ENCODE results near the gene RALGPS1.

RALGPS1 gene

GRCh38 chr9:126938327-126938726, 23.7 kb downstream of the RALGPS1 start:
- ChIA-PET POLR2A (no interaction called here), CTCF (interaction anchor here (0.7 to 8.5 kb wide), 3 partner anchors 15 to 259 kb away, joined by 3 to 161 read pairs (median 4); no protein-coding TSS in a partner anchor)
- Histone ChIP-seq H3K36me3 (ENCODE audit: control insufficient read depth in 4 of 4, insufficient read depth in 4 of 4, low read length in 3 of 4) (no peaks in the 10 kb centered on the region), H3K9me3 (ENCODE audit: control extremely low read depth in 1 of 5, control insufficient read depth in 4 of 5, insufficient read depth in 2 of 5, low read depth in 1 of 5, low read length in 4 of 5) (peaks cover 0 to 4% (median 0%) of the 10 kb centered on the region in 5 experiments), H3K4me1 (ENCODE audit: control extremely low read depth in 1 of 4, control insufficient read depth in 4 of 4, insufficient read depth in 4 of 4, low read length in 3 of 4) (no peaks in the 10 kb centered on the region), H3K27me3 (replicated peaks in 2 of 5; ENCODE audit: control insufficient read depth in 4 of 5, insufficient read depth in 5 of 5, low read length in 4 of 5) (peaks cover 0 to 14% (median 0%) of the 10 kb centered on the region in 5 experiments), H3K4me3 (ENCODE audit: control insufficient read depth in 1 of 7, extremely low read depth in 1 of 7, insufficient read depth in 4 of 7, low read depth in 2 of 7, low read length in 6 of 7) (no peak overlapping the region), H3K27ac (ENCODE audit: insufficient read depth in 1 of 2, low read depth in 1 of 2, low read length in 2 of 2, poor library complexity in 1 of 2, severe bottlenecking in 2 of 2) (no peak overlapping the region)
- DNase-seq = no peak
- 92% methylated on average over 2 of the region's 4 CpGs for WGBS (ENCODE audit: insufficient coverage)

GRCh38 chr9:126939821-126940221, 25.2 kb downstream of the RALGPS1 start:
- Histone ChIP-seq H3K9me3 (ENCODE audit: control extremely low read depth in 1 of 5, control insufficient read depth in 4 of 5, insufficient read depth in 2 of 5, low read depth in 1 of 5, low read length in 4 of 5) (peaks cover 0 to 4% (median 0%) of the 10 kb centered on the region in 5 experiments), H3K27ac (ENCODE audit: insufficient read depth in 1 of 2, low read depth in 1 of 2, low read length in 2 of 2, poor library complexity in 1 of 2, severe bottlenecking in 2 of 2) (no peak overlapping the region), H3K4me1 (ENCODE audit: control extremely low read depth in 1 of 4, control insufficient read depth in 4 of 4, insufficient read depth in 4 of 4, low read length in 3 of 4) (no peaks in the 10 kb centered on the region), H3K4me3 (ENCODE audit: control insufficient read depth in 1 of 7, extremely low read depth in 1 of 7, insufficient read depth in 4 of 7, low read depth in 2 of 7, low read length in 6 of 7) (no peak overlapping the region), H3K27me3 (replicated peaks in 2 of 5; ENCODE audit: control insufficient read depth in 4 of 5, insufficient read depth in 5 of 5, low read length in 4 of 5) (peaks cover 0 to 13% (median 0%) of the 10 kb centered on the region in 5 experiments), H3K36me3 (ENCODE audit: control insufficient read depth in 4 of 4, insufficient read depth in 4 of 4, low read length in 3 of 4) (no peaks in the 10 kb centered on the region)
- ChIA-PET CTCF (interaction anchor here (0.6 to 8.5 kb wide), 8 partner anchors 16 to 258 kb away, joined by 3 to 161 read pairs (median 4); no protein-coding TSS in a partner anchor), POLR2A (no interaction called here)
- WGBS (ENCODE audit: insufficient coverage) = 76% methylated on average over 5 of the region's 6 CpGs
- DNase-seq = no peak

GRCh38 chr9:126942399-126942798, 27.8 kb downstream of the RALGPS1 start:
- Histone ChIP-seq H3K4me3 (ENCODE audit: control insufficient read depth in 1 of 7, extremely low read depth in 1 of 7, insufficient read depth in 4 of 7, low read depth in 2 of 7, low read length in 6 of 7) (no peak overlapping the region), H3K4me1 (ENCODE audit: control extremely low read depth in 1 of 4, control insufficient read depth in 4 of 4, insufficient read depth in 4 of 4, low read length in 3 of 4) (peaks cover 0 to 7% (median 2%) of the 10 kb centered on the region in 4 experiments), H3K27ac (ENCODE audit: insufficient read depth in 1 of 2, low read depth in 1 of 2, low read length in 2 of 2, poor library complexity in 1 of 2, severe bottlenecking in 2 of 2) (no peak overlapping the region), H3K36me3 (ENCODE audit: control insufficient read depth in 4 of 4, insufficient read depth in 4 of 4, low read length in 3 of 4) (no peaks in the 10 kb centered on the region), H3K27me3 (replicated peaks in 2 of 5; ENCODE audit: control insufficient read depth in 4 of 5, insufficient read depth in 5 of 5, low read length in 4 of 5) (peaks cover 0 to 13% (median 0%) of the 10 kb centered on the region in 5 experiments), H3K9me3 (ENCODE audit: control extremely low read depth in 1 of 5, control insufficient read depth in 4 of 5, insufficient read depth in 2 of 5, low read depth in 1 of 5, low read length in 4 of 5) (peaks cover 0 to 1% (median 0%) of the 10 kb centered on the region in 5 experiments)
- ChIA-PET CTCF (interaction anchor here (1.3 to 8.5 kb wide), 4 partner anchors 9 to 255 kb away, joined by 3 to 161 read pairs (median 7); no protein-coding TSS in a partner anchor), POLR2A (no interaction called here)
- DNase-seq = no peak

GRCh38 chr9:126945682-126946081, 31.1 kb downstream of the RALGPS1 start:
- peaks cover 0 to 7% (median 2%) of the 10 kb centered on the region in 4 experiments for H3K4me1 ChIP-seq (ENCODE audit: control extremely low read depth in 1 of 4, control insufficient read depth in 4 of 4, insufficient read depth in 4 of 4, low read length in 3 of 4)
- ChIA-PET CTCF (interaction anchor here (0.6 kb wide), 1 partner anchor 253 kb away, joined by 3 read pairs; no protein-coding TSS in a partner anchor), POLR2A (no interaction called here)
- no peaks in the 10 kb centered on the region for H3K9me3 ChIP-seq (ENCODE audit: control extremely low read depth in 1 of 5, control insufficient read depth in 4 of 5, insufficient read depth in 2 of 5, low read depth in 1 of 5, low read length in 4 of 5)
- H3K36me3 ChIP-seq (ENCODE audit: control insufficient read depth in 4 of 4, insufficient read depth in 4 of 4, low read length in 3 of 4) = no peaks in the 10 kb centered on the region
- DNase-seq = peak; percentile 18 to 44 (median 26)
- 65% methylated on average over 6 of the region's 7 CpGs for WGBS (ENCODE audit: insufficient coverage)
- no peak overlapping the region for H3K4me3 ChIP-seq (ENCODE audit: control insufficient read depth in 1 of 7, extremely low read depth in 1 of 7, insufficient read depth in 4 of 7, low read depth in 2 of 7, low read length in 6 of 7)
- peaks cover 0 to 9% (median 0%) of the 10 kb centered on the region in 5 experiments for H3K27me3 ChIP-seq (replicated peaks in 2 of 5; ENCODE audit: control insufficient read depth in 4 of 5, insufficient read depth in 5 of 5, low read length in 4 of 5)
- H3K27ac ChIP-seq (ENCODE audit: insufficient read depth in 1 of 2, low read depth in 1 of 2, low read length in 2 of 2, poor library complexity in 1 of 2, severe bottlenecking in 2 of 2) = no peak overlapping the region

- no peaks in the 10 kb centered on the region for H3K9me3 ChIP-seq (ENCODE audit: control extremely low read depth in 1 of 5, control insufficient read depth in 4 of 5, insufficient read depth in 2 of 5, low read depth in 1 of 5, low read length in 4 of 5)
- H3K27ac ChIP-seq (ENCODE audit: insufficient read depth in 1 of 2, low read depth in 1 of 2, low read length in 2 of 2, poor library complexity in 1 of 2, severe bottlenecking in 2 of 2) = no peak overlapping the region
- CTCF ChIA-PET = interaction anchor here (0.8 to 1.5 kb wide), 3 partner anchors 17 to 254 kb away, joined by 3 to 4 read pairs (median 4); no protein-coding TSS in a partner anchor
- H3K27me3 ChIP-seq (replicated peaks in 2 of 5; ENCODE audit: control insufficient read depth in 4 of 5, insufficient read depth in 5 of 5, low read length in 4 of 5) = peaks cover 0 to 6% (median 0%) of the 10 kb centered on the region in 5 experiments
- DNase-seq = no peak
- no peaks in the 10 kb centered on the region for H3K36me3 ChIP-seq (ENCODE audit: control insufficient read depth in 4 of 4, insufficient read depth in 4 of 4, low read length in 3 of 4)
- POLR2A ChIA-PET = no interaction called here
- H3K4me3 ChIP-seq (ENCODE audit: control insufficient read depth in 1 of 7, extremely low read depth in 1 of 7, insufficient read depth in 4 of 7, low read depth in 2 of 7, low read length in 6 of 7) = no peak overlapping the region
- no CpG with 5 or more reads among the region's 1 CpG for WGBS (ENCODE audit: insufficient coverage)
- H3K4me1 ChIP-seq (ENCODE audit: control extremely low read depth in 1 of 4, control insufficient read depth in 4 of 4, insufficient read depth in 4 of 4, low read length in 3 of 4) = peaks cover 0 to 7% (median 2%) of the 10 kb centered on the region in 4 experiments
Observed at GRCh38 chr9:126947529-126947928, 32.9 kb downstream of the RALGPS1 start.

GRCh38 chr9:126952205-126952977, 37.8 kb downstream of the RALGPS1 start:
- Histone ChIP-seq H3K36me3 (ENCODE audit: control insufficient read depth in 4 of 4, insufficient read depth in 4 of 4, low read length in 3 of 4) (no peaks in the 10 kb centered on the region), H3K4me1 (ENCODE audit: control extremely low read depth in 1 of 4, control insufficient read depth in 4 of 4, insufficient read depth in 4 of 4, low read length in 3 of 4) (no peaks in the 10 kb centered on the region), H3K4me3 (ENCODE audit: control insufficient read depth in 1 of 7, extremely low read depth in 1 of 7, insufficient read depth in 4 of 7, low read depth in 2 of 7, low read length in 6 of 7) (no peak overlapping the region), H3K27me3 (replicated peaks in 2 of 5; ENCODE audit: control insufficient read depth in 4 of 5, insufficient read depth in 5 of 5, low read length in 4 of 5) (peaks cover 0 to 7% (median 0%) of the 10 kb centered on the region in 5 experiments), H3K9me3 (ENCODE audit: control extremely low read depth in 1 of 5, control insufficient read depth in 4 of 5, insufficient read depth in 2 of 5, low read depth in 1 of 5, low read length in 4 of 5) (no peaks in the 10 kb centered on the region), H3K27ac (ENCODE audit: insufficient read depth in 1 of 2, low read depth in 1 of 2, low read length in 2 of 2, poor library complexity in 1 of 2, severe bottlenecking in 2 of 2) (no peak overlapping the region)
- WGBS (ENCODE audit: insufficient coverage) = 89% methylated on average over 10 of the region's 11 CpGs
- CTCF ChIA-PET = no interaction called here
- POLR2A ChIA-PET = no interaction called here
- DNase-seq = no peak
